ENCODE results near the gene GBGT1. TPM values are rescaled to one million over a fixed set of nuclear protein-coding genes. Genes with fewer than 3 reads are reported as not detected.

Gene GBGT1
- total and polyA plus RNA-seq, 4 experiments from 2014 or later = 0.16 to 6.3 (median 2.1) TPM

DNA sequence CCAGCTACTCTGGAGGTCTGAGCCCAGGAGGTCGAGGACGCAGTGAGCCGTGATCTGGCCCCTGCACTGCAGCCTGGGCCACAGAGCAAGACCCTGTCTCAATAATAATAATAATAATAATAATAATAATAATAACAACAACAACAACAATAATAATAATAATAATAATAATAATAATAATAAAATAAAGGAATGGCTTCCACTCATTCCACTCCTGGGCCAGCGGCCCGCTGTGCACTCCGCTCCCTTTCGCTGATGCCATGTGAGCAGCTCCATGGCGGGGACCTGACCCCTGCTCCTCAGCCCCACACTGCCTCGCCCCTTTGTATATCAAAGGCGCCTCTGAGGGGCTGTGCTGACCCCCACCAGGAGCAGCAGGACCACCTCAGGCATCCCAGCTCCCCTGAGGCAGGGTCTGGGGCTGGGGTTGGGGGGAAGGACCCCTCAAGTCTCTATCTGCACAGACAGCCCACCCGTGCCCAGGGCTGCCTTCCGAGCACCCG, 20.0 kb downstream of the GBGT1 start:
- no peaks in the 10 kb centered on the region for H3K27me3 Mint-ChIP-seq
- H3K27me3 ChIP-seq (ENCODE audit: insufficient read depth, low read length) = no peaks in the 10 kb centered on the region
- H3K4me1 ChIP-seq (ENCODE audit: insufficient read depth, low read length) = peaks cover 92% of the 10 kb centered on the region
- POLR2A ChIA-PET (ENCODE audit: partially characterized antibody) = interaction anchor here (0.7 to 13.6 kb wide), 6 partner anchors 13 to 199 kb away, joined by 3 to 424 read pairs (median 34); partner anchors contain the start of genes GTF3C5, RALGDS and TSC1
- peak overlapping the region; percentile 97 to 100 (median 98) for H3K27ac Mint-ChIP-seq
- intact Hi-C loops (cut with micrococcal nuclease) = loop anchor here (1.0 kb wide), 3 partner anchors 22 to 113 kb away; partner anchors contain the start of genes GTF3C5 and RALGDS
- peak overlapping the region; percentile 75 to 85 (median 82) for H3K4me3 Mint-ChIP-seq
- H3K4me3 ChIP-seq (ENCODE audit: low read length in 2 of 2) = peak overlapping the region; percentile 29 to 51
- CTCF ChIA-PET (ENCODE audit: partially characterized antibody) = interaction anchor here (0.7 to 19.9 kb wide), 16 partner anchors 13 to 121 kb away, joined by 3 to 596 read pairs (median 4); partner anchors contain the start of genes GTF3C5 and RALGDS
- H3K9me3 Mint-ChIP-seq = no peaks in the 10 kb centered on the region
- H3K4me1 Mint-ChIP-seq = peaks cover 43 to 80% (median 67%) of the 10 kb centered on the region in 4 donors
- H3K27ac ChIP-seq (ENCODE audit: low read depth, low read length) = peak overlapping the region; percentile 95
- peaks cover 0 to 12% of the 10 kb centered on the region in 2 donors for H3K36me3 Mint-ChIP-seq
- no peak for DNase-seq
- peaks cover 4% of the 10 kb centered on the region for H3K36me3 ChIP-seq (ENCODE audit: insufficient read depth, low read length)
- H3K9me3 ChIP-seq (ENCODE audit: control insufficient read depth in 1 of 2, low read length in 2 of 2) = no peaks in the 10 kb centered on the region

DNA sequence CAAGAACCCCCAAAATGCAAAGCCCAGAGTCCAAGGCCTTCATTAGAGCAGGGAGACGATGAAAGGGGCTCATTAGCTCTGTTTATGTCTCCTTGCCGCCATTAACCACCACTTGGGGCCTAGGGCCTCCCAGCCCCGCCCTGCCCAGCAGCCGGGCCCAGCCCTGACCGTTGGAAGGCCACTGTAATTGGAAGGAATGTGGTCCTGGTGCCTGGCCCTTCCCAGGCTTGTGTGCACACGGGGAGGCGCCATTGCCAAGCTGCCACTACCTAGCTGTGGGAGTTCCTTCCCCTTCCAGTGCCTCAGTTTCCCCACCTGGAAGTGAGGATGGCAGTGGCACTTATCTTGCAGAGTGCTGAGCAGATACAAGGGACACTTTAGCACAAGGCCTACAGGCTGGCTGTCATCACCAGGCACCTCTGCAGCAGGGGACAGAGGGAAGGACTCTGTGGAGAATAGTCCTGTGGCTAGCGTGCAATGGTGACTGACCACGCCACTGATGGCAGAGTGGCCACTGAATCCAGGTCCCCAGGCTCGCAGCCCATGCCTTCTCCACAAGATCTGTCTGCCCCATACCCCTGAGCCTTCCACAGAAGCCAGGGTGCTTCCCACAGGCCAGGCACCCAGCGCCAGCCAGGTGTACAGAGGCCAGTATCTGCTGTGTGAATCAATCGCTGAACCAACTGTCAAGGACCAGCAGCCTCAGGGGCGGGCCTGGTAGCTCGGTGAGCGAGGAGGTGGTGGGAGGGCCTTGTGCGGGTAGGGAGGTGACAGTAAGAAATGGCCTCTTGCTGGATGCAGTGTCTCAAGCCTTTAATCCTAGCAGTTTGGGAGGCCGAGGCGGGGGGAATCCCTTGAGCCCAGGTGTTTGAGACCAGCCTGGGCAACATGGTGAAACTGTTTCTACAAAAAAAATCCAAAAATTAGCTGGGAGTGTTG, 20.8 kb downstream of the GBGT1 start:
- peak overlapping the region; percentile 95 for H3K27ac ChIP-seq (ENCODE audit: low read depth, low read length)
- H3K4me1 ChIP-seq (ENCODE audit: insufficient read depth, low read length) = peaks cover 96% of the 10 kb centered on the region
- no peaks in the 10 kb centered on the region for H3K27me3 Mint-ChIP-seq
- H3K9me3 ChIP-seq (ENCODE audit: control insufficient read depth in 1 of 2, low read length in 2 of 2) = no peaks in the 10 kb centered on the region
- no peak overlapping the region for H3K4me3 ChIP-seq (ENCODE audit: low read length in 2 of 2)
- H3K4me1 Mint-ChIP-seq = peaks cover 41 to 82% (median 65%) of the 10 kb centered on the region in 4 donors
- H3K9me3 Mint-ChIP-seq = no peaks in the 10 kb centered on the region
- peak overlapping the region in 7 of 8 donors; percentile 28 to 87 (median 65) for H3K4me3 Mint-ChIP-seq
- H3K36me3 ChIP-seq (ENCODE audit: insufficient read depth, low read length) = peaks cover 4% of the 10 kb centered on the region
- POLR2A ChIA-PET (ENCODE audit: partially characterized antibody) = interaction anchor here (5.9 to 13.6 kb wide), 3 partner anchors 12 to 112 kb away, joined by 59 to 424 read pairs (median 345); partner anchors contain the start of genes GTF3C5 and RALGDS
- intact Hi-C loops (cut with micrococcal nuclease) = loop anchor here (1.0 kb wide), 1 partner anchor 10 kb away; no protein-coding TSS in a partner anchor
- CTCF ChIA-PET (ENCODE audit: partially characterized antibody) = interaction anchor here (1.2 to 19.9 kb wide), 6 partner anchors 12 to 120 kb away, joined by 3 to 596 read pairs (median 16); partner anchors contain the start of genes GTF3C5 and RALGDS
- peaks cover 0 to 10% of the 10 kb centered on the region in 2 donors for H3K36me3 Mint-ChIP-seq
- no peaks in the 10 kb centered on the region for H3K27me3 ChIP-seq (ENCODE audit: insufficient read depth, low read length)
- peak overlapping the region; percentile 97 to 100 (median 98) for H3K27ac Mint-ChIP-seq
- DNase-seq = peak in 3 of 5 donors; percentile 43 to 76 (median 49)

DNA sequence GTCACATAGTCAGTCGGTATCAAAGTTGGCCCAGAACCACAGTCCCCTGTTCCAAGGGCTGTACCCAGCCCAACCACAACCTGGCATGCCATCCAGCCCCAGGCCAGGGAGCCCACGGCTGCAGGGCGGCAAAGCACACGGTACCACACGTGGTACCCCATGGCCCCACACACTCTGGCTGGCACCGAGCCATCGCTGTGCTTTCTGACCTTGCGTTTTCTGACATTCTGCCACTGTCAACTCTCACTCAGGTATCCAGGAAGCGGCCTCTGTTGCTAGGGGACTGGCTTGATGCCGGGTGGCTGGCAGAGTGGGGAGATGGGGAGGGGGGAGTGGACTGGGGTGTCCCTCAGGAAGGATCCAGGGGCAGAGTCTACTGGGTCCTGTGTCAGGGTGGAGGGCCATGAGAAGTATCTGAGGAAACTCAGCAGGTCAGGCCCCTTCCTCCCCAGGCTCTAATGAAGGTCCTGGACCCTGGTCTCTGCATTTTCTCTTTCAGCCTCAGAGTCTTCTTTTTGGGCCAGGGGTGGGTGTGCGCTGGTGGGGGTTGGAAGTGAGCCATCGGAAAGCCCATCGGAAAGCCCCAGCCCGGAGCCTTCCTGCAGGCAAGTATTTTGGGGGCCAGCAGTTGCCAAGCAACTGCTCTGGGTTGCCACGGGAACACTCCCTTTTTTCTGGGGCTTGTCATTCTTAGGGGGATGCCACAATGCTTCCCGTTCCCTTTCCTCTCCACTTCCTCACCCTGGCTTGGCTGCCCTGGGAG, 21.7 kb downstream of the GBGT1 start:
- Histone ChIP-seq H3K4me1 (ENCODE audit: insufficient read depth, low read length) (peaks cover 96% of the 10 kb centered on the region), H3K36me3 (ENCODE audit: insufficient read depth, low read length) (peaks cover 4% of the 10 kb centered on the region), H3K27me3 (ENCODE audit: insufficient read depth, low read length) (no peaks in the 10 kb centered on the region), H3K4me3 (ENCODE audit: low read length in 2 of 2) (peak overlapping the region in 1 of 2 donors; percentile 44), H3K27ac (ENCODE audit: low read depth, low read length) (peak overlapping the region; percentile 95), H3K9me3 (ENCODE audit: control insufficient read depth in 1 of 2, low read length in 2 of 2) (no peaks in the 10 kb centered on the region)
- ChIA-PET POLR2A (ENCODE audit: partially characterized antibody) (interaction anchor here (5.9 to 13.6 kb wide), 3 partner anchors 11 to 111 kb away, joined by 59 to 424 read pairs (median 345); partner anchors contain the start of genes GTF3C5 and RALGDS), CTCF (ENCODE audit: partially characterized antibody) (interaction anchor here (8.1 to 19.9 kb wide), 2 partner anchors 11 to 34 kb away, joined by 282 to 596 read pairs; partner anchors contain the start of gene RALGDS)
- peaks cover 0 to 2% of the 10 kb centered on the region in 2 donors for H3K36me3 Mint-ChIP-seq
- H3K4me3 Mint-ChIP-seq = peak overlapping the region in 7 of 8 donors; percentile 45 to 87 (median 72)
- H3K27me3 Mint-ChIP-seq = no peaks in the 10 kb centered on the region
- peak overlapping the region; percentile 97 to 100 (median 98) for H3K27ac Mint-ChIP-seq
- DNase-seq = peak; percentile 81 to 96 (median 86)
- H3K9me3 Mint-ChIP-seq = no peaks in the 10 kb centered on the region
- intact Hi-C loops (cut with micrococcal nuclease) = loop anchor here (1.0 kb wide), 1 partner anchor 9 kb away; no protein-coding TSS in a partner anchor
- H3K4me1 Mint-ChIP-seq = peaks cover 41 to 79% (median 60%) of the 10 kb centered on the region in 4 donors

DNA sequence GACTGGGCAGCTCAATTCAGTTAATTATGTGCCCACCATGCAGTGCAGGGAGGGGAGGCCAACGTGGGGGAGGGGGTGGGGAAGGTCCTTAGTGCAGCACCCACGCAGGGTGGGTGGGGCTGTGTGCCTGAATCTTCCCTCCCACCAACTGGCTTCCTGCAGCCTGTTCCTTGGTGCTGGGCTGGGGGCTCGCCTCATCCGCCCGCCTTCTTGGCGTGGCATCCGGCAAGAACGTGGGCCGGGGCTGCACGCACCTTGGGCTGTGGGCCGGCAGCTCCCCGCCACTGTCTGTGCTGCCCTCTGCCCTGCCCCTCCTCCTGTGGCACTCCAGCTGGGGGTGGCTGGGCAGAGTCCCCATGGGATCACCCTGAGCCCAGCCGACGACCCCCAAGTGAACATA, 23.1 kb downstream of the GBGT1 start:
- POLR2A ChIA-PET (ENCODE audit: partially characterized antibody) = interaction anchor here (13.6 kb wide), 1 partner anchor 9 kb away, joined by 424 read pairs; no protein-coding TSS in a partner anchor
- Mint-ChIP-seq H3K27ac (peak overlapping the region; percentile 97 to 100 (median 98)), H3K4me1 (peaks cover 44 to 78% (median 61%) of the 10 kb centered on the region in 4 donors), H3K4me3 (peak overlapping the region in 1 of 8 donors; percentile 30), H3K36me3 (peaks cover 5% of the 10 kb centered on the region in 2 donors), H3K9me3 (no peaks in the 10 kb centered on the region), H3K27me3 (no peaks in the 10 kb centered on the region)
- Histone ChIP-seq H3K27me3 (ENCODE audit: insufficient read depth, low read length) (no peaks in the 10 kb centered on the region), H3K9me3 (ENCODE audit: control insufficient read depth in 1 of 2, low read length in 2 of 2) (no peaks in the 10 kb centered on the region), H3K4me3 (ENCODE audit: low read length in 2 of 2) (no peak overlapping the region), H3K4me1 (ENCODE audit: insufficient read depth, low read length) (peaks cover 99% of the 10 kb centered on the region), H3K36me3 (ENCODE audit: insufficient read depth, low read length) (no peaks in the 10 kb centered on the region), H3K27ac (ENCODE audit: low read depth, low read length) (peak overlapping the region; percentile 95)
- no peak for DNase-seq
- CTCF ChIA-PET (ENCODE audit: partially characterized antibody) = no interaction called here
- intact Hi-C loops (cut with micrococcal nuclease) = no loop called here

- Mint-ChIP-seq H3K4me3 (no peak overlapping the region), H3K27ac (peak overlapping the region in 2 of 7 donors; percentile 66 to 100), H3K36me3 (peaks cover 5% of the 10 kb centered on the region in 2 donors), H3K9me3 (no peaks in the 10 kb centered on the region), H3K4me1 (peaks cover 44 to 78% (median 62%) of the 10 kb centered on the region in 4 donors), H3K27me3 (no peaks in the 10 kb centered on the region)
- no peaks in the 10 kb centered on the region for H3K9me3 ChIP-seq (ENCODE audit: control insufficient read depth in 1 of 2, low read length in 2 of 2)
- DNase-seq = no peak
- H3K36me3 ChIP-seq (ENCODE audit: insufficient read depth, low read length) = no peaks in the 10 kb centered on the region
- no peaks in the 10 kb centered on the region for H3K27me3 ChIP-seq (ENCODE audit: insufficient read depth, low read length)
- intact Hi-C loops (cut with micrococcal nuclease) = no loop called here
- H3K4me3 ChIP-seq (ENCODE audit: low read length in 2 of 2) = no peak overlapping the region
- ChIA-PET POLR2A (ENCODE audit: partially characterized antibody) (interaction anchor here (1.7 to 13.6 kb wide), 2 partner anchors 9 to 109 kb away, joined by 6 to 424 read pairs; partner anchors contain the start of gene GTF3C5), CTCF (ENCODE audit: partially characterized antibody) (no interaction called here)
- H3K4me1 ChIP-seq (ENCODE audit: insufficient read depth, low read length) = peaks cover 99% of the 10 kb centered on the region
- H3K27ac ChIP-seq (ENCODE audit: low read depth, low read length) = peak overlapping the region; percentile 95
These were observed 23.6 kb downstream of the GBGT1 start for GRCh38 chr9:133140174-133140505.
